OCI-LY7 (cell line): ENCODE results near the gene MACROH2A1.

Experiments used
- EZH2phosphoT487 ChIP-seq: fragments of 200-600 bp; sonication (generic); IDR thresholded peaks from 2 replicates; pipeline ENCODE4 v1.6.1; 2018; ENCODE audit warnings: low read depth, borderline replicate concordance, mild to moderate bottlenecking, mixed run types, antibody characterized with exemption, low read length, moderate library complexity, mixed read lengths
- TF ChIP-seq, protein P1 (sequence below): fragments of 200-600 bp; sonication (generic); conservative IDR thresholded peaks from 2 replicates; pipeline ENCODE4 v1.5.1; 2014; ENCODE audit warnings: mild to moderate bottlenecking, antibody characterized with exemption, low read length, moderate library complexity, mixed read lengths

DNA sequence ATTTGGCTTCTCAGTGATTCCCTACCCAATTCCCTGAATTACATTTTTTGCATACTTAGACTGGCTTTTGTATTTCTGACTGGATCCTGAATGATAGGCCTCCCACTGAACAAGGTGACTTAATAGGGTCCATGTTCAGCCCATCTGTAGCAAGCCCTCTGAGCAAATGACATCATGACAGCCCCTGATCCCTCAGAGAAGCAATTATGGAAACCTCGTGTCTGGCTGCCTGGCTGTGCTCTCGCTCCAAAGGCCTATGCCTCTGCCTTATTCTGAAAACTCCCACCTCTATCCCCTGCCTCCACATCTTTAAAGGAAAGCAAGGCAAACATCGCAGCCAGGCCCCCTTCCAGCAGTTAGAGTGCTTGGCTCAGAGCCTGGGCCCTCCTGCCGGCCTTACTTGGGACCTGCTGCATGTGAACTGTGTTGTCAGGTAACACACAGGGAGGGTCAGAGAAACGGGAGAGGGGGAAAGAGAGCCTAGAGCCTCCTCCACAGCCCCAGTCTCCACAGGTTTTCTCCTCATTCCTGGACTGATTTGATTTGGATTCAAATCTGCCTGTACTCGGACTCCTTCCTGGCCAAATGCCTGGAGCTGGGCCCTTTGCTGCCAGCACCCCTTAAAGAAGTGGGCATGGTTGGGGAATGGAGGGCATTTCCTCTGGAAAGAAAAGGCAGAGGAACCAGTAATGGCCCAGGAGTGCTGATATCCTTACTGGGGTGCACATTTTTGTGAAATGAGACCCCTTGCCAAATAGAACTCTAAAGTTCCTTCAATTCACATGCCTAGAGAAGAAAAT is 44.3 kb upstream of the MACROH2A1 start:
- TF ChIP-seq, protein P1, sequence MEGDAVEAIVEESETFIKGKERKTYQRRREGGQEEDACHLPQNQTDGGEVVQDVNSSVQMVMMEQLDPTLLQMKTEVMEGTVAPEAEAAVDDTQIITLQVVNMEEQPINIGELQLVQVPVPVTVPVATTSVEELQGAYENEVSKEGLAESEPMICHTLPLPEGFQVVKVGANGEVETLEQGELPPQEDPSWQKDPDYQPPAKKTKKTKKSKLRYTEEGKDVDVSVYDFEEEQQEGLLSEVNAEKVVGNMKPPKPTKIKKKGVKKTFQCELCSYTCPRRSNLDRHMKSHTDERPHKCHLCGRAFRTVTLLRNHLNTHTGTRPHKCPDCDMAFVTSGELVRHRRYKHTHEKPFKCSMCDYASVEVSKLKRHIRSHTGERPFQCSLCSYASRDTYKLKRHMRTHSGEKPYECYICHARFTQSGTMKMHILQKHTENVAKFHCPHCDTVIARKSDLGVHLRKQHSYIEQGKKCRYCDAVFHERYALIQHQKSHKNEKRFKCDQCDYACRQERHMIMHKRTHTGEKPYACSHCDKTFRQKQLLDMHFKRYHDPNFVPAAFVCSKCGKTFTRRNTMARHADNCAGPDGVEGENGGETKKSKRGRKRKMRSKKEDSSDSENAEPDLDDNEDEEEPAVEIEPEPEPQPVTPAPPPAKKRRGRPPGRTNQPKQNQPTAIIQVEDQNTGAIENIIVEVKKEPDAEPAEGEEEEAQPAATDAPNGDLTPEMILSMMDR, result no peak
- no peak for TF ChIP-seq EZH2phosphoT487
